C4-2B (cell line): ENCODE data around the gene PCDHGA6.
"Not testable (repeated sequence)": the region's sequence is repeated elsewhere in the genome, so short reads cannot be mapped to it uniquely, and the experiment has no call there.

Experiments
- H3K27ac ChIP-seq: fragments of 450-650 bp; 2 replicates; pipeline ENCODE4 v1.5.1; 2017
- ZFX ChIP-seq: fragments of 450-650 bp; IDR thresholded peaks from 2 replicates; pipeline ENCODE4 v1.6.1; 2017
- TF ChIP-seq, protein P1 (sequence below): fragments of 450-650 bp; conservative IDR thresholded peaks from 2 replicates; pipeline ENCODE4 v1.5.1; 2017; ENCODE audit warnings: mild to moderate bottlenecking

The PCDHGA6 gene

DNA sequence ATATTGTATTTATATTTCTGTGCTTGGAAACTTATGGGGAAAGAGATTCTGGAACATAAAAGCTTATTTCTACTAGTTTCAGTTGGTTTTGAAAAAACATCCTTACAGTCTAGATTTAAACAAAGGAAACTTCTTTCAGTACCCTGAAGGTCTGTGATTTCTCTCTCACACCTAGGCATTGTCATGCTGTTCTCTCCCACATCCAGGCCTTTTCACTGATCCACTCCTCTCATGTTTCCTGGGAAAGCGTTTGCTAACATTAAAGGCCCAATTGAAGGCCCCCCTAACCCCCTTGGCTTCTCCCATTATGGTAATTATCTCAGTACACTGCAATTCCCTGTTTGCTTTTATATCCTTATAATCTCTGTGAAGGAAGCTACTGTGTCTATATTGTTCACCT lies 30.9 kb upstream of the PCDHGA6 start:
- TF ChIP-seq, protein P1, sequence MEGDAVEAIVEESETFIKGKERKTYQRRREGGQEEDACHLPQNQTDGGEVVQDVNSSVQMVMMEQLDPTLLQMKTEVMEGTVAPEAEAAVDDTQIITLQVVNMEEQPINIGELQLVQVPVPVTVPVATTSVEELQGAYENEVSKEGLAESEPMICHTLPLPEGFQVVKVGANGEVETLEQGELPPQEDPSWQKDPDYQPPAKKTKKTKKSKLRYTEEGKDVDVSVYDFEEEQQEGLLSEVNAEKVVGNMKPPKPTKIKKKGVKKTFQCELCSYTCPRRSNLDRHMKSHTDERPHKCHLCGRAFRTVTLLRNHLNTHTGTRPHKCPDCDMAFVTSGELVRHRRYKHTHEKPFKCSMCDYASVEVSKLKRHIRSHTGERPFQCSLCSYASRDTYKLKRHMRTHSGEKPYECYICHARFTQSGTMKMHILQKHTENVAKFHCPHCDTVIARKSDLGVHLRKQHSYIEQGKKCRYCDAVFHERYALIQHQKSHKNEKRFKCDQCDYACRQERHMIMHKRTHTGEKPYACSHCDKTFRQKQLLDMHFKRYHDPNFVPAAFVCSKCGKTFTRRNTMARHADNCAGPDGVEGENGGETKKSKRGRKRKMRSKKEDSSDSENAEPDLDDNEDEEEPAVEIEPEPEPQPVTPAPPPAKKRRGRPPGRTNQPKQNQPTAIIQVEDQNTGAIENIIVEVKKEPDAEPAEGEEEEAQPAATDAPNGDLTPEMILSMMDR, result no peak
- TF ChIP-seq ZFX, result no peak
- H3K27ac ChIP-seq, result no peak overlapping the region

DNA sequence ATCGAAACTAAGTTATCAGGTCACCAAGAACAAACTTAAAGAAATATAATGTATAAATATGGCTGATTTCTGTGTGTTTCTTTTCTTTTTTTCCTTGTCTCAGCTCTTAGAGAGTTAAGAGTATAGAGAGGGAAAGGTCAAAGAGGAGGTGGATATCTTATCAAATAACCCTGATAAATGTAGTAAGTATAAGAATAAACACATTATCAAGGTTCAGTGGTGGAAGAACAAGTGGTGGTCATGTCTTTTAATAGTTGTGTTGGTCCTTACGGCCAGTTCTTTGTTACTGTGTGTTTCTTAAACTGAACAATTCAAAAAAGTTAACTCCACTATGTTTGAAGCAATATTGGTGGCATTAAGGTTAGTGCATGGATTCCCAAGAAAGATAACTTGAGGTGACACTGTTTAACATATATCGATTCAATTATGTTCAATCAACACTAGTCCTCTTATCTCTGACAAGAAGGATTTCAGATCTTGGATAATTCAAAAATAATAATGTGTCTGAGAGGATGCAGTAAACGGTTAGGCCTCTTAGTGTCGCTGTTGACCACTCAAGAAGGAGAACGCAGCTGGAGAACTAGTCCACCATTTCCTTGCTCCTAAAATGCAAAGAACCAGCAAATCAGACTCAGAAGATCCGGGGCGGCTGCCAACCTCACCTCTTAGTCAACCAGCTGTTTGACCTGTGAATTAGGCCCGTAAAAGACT lies 30.3 kb upstream of the PCDHGA6 start, which contains the start of gene PCDHGA3:
TSS of gene PCDHGA3 (plus strand) at position 588 of the 711 bp plus-strand sequence. CDS start 205 bp downstream, outside the sequence.
- TF ChIP-seq, protein P1, result peak; percentile 66
- no peak for TF ChIP-seq ZFX
- no peak within 1 kb of the TSS for H3K27ac ChIP-seq

DNA sequence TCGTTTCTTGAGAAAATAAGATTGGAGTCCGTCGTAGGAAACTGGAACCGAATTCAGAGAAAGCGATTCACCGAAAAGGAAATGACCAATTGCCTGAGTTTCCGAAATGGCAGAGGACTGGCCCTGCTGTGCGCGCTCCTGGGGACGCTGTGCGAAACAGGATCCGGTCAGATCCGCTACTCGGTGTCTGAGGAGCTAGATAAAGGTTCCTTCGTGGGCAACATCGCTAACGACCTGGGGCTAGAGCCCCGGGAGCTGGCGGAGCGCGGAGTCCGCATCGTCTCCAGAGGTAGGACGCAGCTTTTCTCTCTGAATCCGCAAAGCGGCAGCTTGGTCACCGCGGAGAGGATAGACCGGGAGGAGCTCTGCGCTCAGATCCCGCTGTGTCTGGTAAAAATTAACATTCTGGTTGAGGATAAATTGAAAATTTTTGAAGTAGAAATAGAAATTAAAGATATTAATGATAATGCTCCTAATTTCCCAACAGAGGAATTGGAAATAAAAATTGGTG lies 29.7 kb upstream of the PCDHGA6 start:
- no peak overlapping the region for H3K27ac ChIP-seq
- TF ChIP-seq, protein P1, result peak; percentile 35
- no peak for TF ChIP-seq ZFX

DNA sequence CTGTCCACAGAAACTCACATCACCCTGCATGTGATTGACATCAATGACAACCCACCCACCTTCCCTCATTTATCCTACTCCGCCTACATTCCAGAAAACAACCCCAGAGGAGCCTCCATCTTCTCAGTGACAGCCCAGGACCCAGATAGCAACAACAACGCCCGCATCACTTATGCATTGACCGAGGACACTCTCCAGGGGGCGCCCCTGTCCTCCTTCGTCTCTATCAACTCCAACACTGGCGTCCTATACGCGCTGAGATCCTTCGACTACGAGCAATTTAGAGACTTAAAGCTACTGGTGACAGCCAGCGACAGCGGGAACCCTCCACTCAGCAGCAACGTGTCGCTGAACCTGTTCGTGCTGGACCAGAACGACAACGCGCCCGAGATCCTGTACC lies 28.4 kb upstream of the PCDHGA6 start:
- no peak overlapping the region for H3K27ac ChIP-seq
- TF ChIP-seq, protein P1, result peak; percentile 25
- no peak for TF ChIP-seq ZFX

DNA sequence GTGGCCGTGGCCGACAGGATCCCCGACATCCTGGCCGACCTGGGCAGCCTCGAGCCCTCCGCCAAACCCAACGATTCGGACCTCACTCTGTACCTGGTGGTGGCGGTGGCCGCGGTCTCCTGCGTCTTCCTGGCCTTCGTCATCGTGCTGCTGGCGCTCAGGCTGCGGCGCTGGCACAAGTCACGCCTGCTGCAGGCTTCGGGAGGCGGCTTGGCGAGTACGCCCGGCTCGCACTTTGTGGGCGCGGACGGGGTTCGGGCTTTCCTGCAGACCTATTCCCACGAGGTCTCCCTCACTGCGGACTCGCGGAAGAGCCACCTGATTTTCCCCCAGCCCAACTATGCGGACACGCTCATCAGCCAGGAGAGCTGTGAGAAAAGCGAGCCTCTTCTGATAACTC lies 27.7 kb upstream of the PCDHGA6 start:
- not testable (repeated sequence) for H3K27ac ChIP-seq

DNA sequence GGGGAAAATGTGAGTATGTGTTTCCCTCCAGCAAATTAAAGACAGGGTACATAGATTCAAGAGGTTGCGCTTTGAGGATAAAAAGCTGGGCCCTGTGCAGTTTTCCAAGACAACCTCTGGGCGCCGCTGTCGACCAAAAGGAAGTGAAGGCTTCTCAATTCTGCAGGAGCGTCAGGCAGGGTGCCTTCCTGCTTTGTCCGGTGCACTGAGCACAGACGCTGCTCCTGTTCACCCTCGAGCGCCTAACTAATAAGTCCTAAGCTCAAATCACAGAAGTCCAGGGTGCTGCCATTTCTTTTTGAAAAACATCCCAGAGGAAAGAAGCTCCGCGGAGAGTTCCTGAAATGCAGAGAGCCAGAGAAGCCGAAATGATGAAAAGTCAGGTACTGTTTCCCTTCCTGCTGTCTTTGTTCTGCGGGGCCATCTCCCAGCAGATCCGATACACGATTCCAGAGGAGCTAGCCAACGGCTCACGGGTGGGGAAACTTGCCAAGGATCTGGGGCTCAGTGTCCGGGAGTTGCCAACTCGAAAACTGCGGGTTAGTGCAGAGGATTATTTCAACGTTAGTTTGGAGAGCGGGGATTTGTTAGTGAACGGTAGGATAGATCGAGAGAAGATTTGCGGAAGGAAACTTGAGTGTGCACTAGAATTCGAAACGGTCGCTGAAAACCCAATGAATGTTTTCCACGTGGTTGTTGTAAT lies 23.6 kb upstream of the PCDHGA6 start, which contains the start of gene PCDHGB1:
TSS of gene PCDHGB1 (plus strand) at position 183 of the 703 bp plus-strand sequence. CDS start at position 345, 162 bp downstream.
- no peak for TF ChIP-seq ZFX
- TF ChIP-seq, protein P1, result peak; percentile 84
- H3K27ac ChIP-seq, result no peak within 1 kb of the TSS

DNA sequence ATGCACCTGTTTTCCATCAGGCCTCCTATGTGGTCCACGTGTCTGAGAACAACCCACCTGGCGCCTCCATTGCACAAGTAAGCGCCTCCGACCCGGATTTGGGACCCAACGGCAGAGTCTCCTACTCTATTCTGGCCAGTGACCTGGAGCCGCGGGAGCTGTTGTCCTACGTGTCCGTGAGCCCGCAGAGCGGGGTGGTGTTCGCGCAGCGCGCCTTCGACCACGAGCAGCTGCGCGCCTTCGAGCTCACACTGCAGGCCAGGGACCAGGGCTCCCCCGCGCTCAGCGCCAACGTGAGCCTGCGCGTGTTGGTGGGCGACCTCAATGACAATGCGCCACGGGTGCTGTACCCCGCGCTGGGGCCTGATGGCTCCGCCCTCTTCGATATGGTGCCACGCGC lies 22.1 kb upstream of the PCDHGA6 start:
- no peak overlapping the region for H3K27ac ChIP-seq
- no peak for TF ChIP-seq ZFX
- TF ChIP-seq, protein P1, result no peak
